B cell (primary cell): ENCODE data around the gene KCNQ1OT1. TPM values are rescaled to one million over a fixed set of nuclear protein-coding genes. Genes with fewer than 3 reads are reported as not detected.

Experiments used
- ATAC-seq: fragments of 200-7000 bp; cut with Tn5 transposase; one replicate; pipeline ENCODE4 v1.10.0; 2021; ENCODE audit warnings: low read depth, mild to moderate bottlenecking, moderate number of reproducible peaks, moderate library complexity
- CTCF ChIA-PET: fragments of 350-600 bp; sonication (Branson Sonifier 250); formaldehyde crosslinking; loops from one replicate; lab custom pipeline; 2021; ENCODE audit warnings: antibody characterized with exemption, inconsistent platforms; lab: Charles Lee
- POLR2A ChIA-PET: fragments of 350-600 bp; sonication (Branson Sonifier 250); formaldehyde crosslinking; loops from one replicate; lab custom pipeline; 2021; ENCODE audit warnings: antibody characterized with exemption; lab: Charles Lee
- DNase-seq: peaks from one replicate; pipeline ENCODE4 v3.0.0; 2013
- H2AFZ ChIP-seq: 2 replicates; pipeline ENCODE4 v1.6.1; 2012; ENCODE audit warnings: mild to moderate bottlenecking, low read depth, low read length; ENCODE audit not compliant: insufficient read depth, poor library complexity, severe bottlenecking
- H3K27ac ChIP-seq, 2 donors: 1 replicate in 1 of 2; 2 replicates in 1 of 2; pipeline ENCODE4 v1.5.1; 2012 to 2013; ENCODE audit warnings: low read length in 2 of 2, mild to moderate bottlenecking in 2 of 2, moderate library complexity in 1 of 2
- H3K27me3 ChIP-seq, 4 experiments: fragments of 200-600 bp in 1 of 4; sonication (generic) in 1 of 4; replicated peaks in 1 of 4; 1 replicate in 2 of 4; 2 replicates in 2 of 4; pipeline versions ENCODE4 v1.6.1 to v1.7.0; 2013 to 2016; ENCODE audit warnings: low read length in 3 of 4, mild to moderate bottlenecking in 2 of 4, mixed read lengths in 1 of 4, moderate library complexity in 1 of 4; ENCODE audit not compliant: insufficient read depth in 4 of 4, control insufficient read depth in 3 of 4; ENCODE audit errors: control extremely low read depth in 1 of 4
- H3K36me3 ChIP-seq, 2 experiments: replicated peaks in 1 of 2; 1 replicate in 1 of 2; 2 replicates in 1 of 2; pipeline versions ENCODE4 v1.6.1 to v1.7.1; 2013; ENCODE audit warnings: low read length in 1 of 2; ENCODE audit not compliant: insufficient read depth in 2 of 2, control insufficient read depth in 1 of 2; ENCODE audit errors: control extremely low read depth in 1 of 2, extremely low read depth in 1 of 2
- H3K4me1 ChIP-seq, 2 donors: fragments of 200-600 bp in 1 of 2; sonication (generic) in 1 of 2; 1 replicate in 1 of 2; 2 replicates in 1 of 2; pipeline versions ENCODE4 v1.5.1 to v1.6.1; 2013 to 2017; ENCODE audit warnings: low read length in 2 of 2; ENCODE audit not compliant: control insufficient read depth in 2 of 2, insufficient read depth in 2 of 2
- H3K4me2 ChIP-seq: replicated peaks from 2 replicates; pipeline ENCODE3; 2012; ENCODE audit warnings: mild to moderate bottlenecking, low read depth, low read length; ENCODE audit not compliant: poor library complexity, severe bottlenecking
- H3K4me3 ChIP-seq, 5 experiments: fragments of 200-600 bp in 1 of 5; sonication (generic) in 1 of 5; 1 replicate in 3 of 5; 2 replicates in 2 of 5; pipeline versions ENCODE4 v1.5.1 to v1.7.0; 2011 to 2016; ENCODE audit warnings: low read length in 4 of 5, mild to moderate bottlenecking in 4 of 5, low read depth in 2 of 5, control low read depth in 1 of 5, moderate library complexity in 1 of 5; ENCODE audit not compliant: insufficient read depth in 1 of 5; ENCODE audit errors: control extremely low read depth in 1 of 5, extremely low read depth in 1 of 5
- H3K79me2 ChIP-seq: fragments of 200-600 bp; sonication (generic); one replicate; pipeline ENCODE4 v1.6.0; 2016; ENCODE audit warnings: low read length; ENCODE audit not compliant: control insufficient read depth, insufficient read depth
- H3K9ac ChIP-seq: fragments of 200-600 bp; sonication (generic); 2 replicates; pipeline ENCODE4 v1.6.1; 2017; ENCODE audit warnings: mild to moderate bottlenecking, low read length, moderate library complexity
- H3K9me3 ChIP-seq, 3 donors: one replicate each; pipeline versions ENCODE4 v1.6.1 to v1.7.1; 2013; ENCODE audit warnings: low read length in 2 of 3; ENCODE audit not compliant: control insufficient read depth in 2 of 3, insufficient read depth in 1 of 3; ENCODE audit errors: control extremely low read depth in 1 of 3
- H4K20me1 ChIP-seq: 2 replicates; pipeline ENCODE4 v1.6.0; 2012; ENCODE audit warnings: mild to moderate bottlenecking, low read length; ENCODE audit not compliant: insufficient read depth, control insufficient read depth, poor library complexity, severe bottlenecking
- H3K27ac Mint-ChIP-seq: one replicate; pipeline ENCODE4 v1.8.0; 2021; ENCODE audit warnings: mixed read lengths
- H3K27me3 Mint-ChIP-seq: one replicate; pipeline ENCODE4 v1.8.0; 2021; ENCODE audit warnings: mixed read lengths
- H3K4me1 Mint-ChIP-seq: one replicate; pipeline ENCODE4 v1.8.0; 2021; ENCODE audit warnings: mixed read lengths
- H3K4me3 Mint-ChIP-seq: one replicate; pipeline ENCODE4 v1.8.0; 2021; ENCODE audit warnings: mixed read lengths
- H3K9me3 Mint-ChIP-seq: one replicate; pipeline ENCODE4 v1.8.0; 2022; ENCODE audit warnings: mixed read lengths; ENCODE audit not compliant: insufficient read depth
- CTCF ChIP-seq: fragments of 200-600 bp; IDR thresholded peaks from one replicate; pipeline ENCODE4 v1.8.0; 2022; ENCODE audit warnings: antibody characterized with exemption, mild to moderate bottlenecking
- EZH2 ChIP-seq: IDR thresholded peaks from 2 replicates; pipeline ENCODE4 v1.6.1; 2012; ENCODE audit warnings: borderline replicate concordance, low read depth, mild to moderate bottlenecking, moderate library complexity, low read length; ENCODE audit not compliant: insufficient read depth, poor library complexity, severe bottlenecking
- WGBS: methylation state at CpG from one replicate; pipeline ENCODE4 v1.1.5; 2013; ENCODE audit warnings: missing lambda C conversion rate; ENCODE audit not compliant: insufficient coverage; 5-methylcytosine and 5-hydroxymethylcytosine counted together
- intact Hi-C: fragments of 100-400 bp; cut with micrococcal nuclease; formaldehyde crosslinking; loops from one replicate; pipeline ENCODE4 v1.10.0; 2022
- polyA plus RNA-seq: library from polyadenylated mRNA; depleted of rRNA; stranded (reverse); fragments of >200 nt; gene quantifications from 2 replicates; pipeline ENCODE4 v1.2.3, GENCODE V29; 2012
- total RNA-seq, 2 donors: library from RNA; stranded (reverse); fragments of 120-200 nt in 1 of 2; gene quantifications; 1 replicate in 1 of 2; 2 replicates in 1 of 2; pipeline versions ENCODE4 v1.2.3 to v1.2.4, GENCODE V29; 2013 to 2022

Gene KCNQ1OT1
- total and polyA plus RNA-seq, 2 donors (not counting 1 experiment from before 2014, with no cell fraction given), result 0.03 to 0.89 TPM

GRCh38 chr11:2571598-2572281 lies 128.1 kb downstream of the KCNQ1OT1 start:
- ChIA-PET CTCF (no interaction called here), POLR2A (no interaction called here)
- intact Hi-C loops, result no loop called here
- H3K4me1 ChIP-seq, result no peaks in the 10 kb centered on the region
- WGBS, result 94% methylated on average over 23 of the region's 23 CpGs
- H3K4me3 Mint-ChIP-seq, result no peak overlapping the region
- no peaks in the 10 kb centered on the region for H3K9me3 Mint-ChIP-seq
- H3K27ac Mint-ChIP-seq, result no peak overlapping the region
- no peak overlapping the region for H3K9ac ChIP-seq
- H3K9me3 ChIP-seq, result no peaks in the 10 kb centered on the region
- H3K4me3 ChIP-seq, result no peak overlapping the region
- no peaks in the 10 kb centered on the region for H3K27me3 ChIP-seq
- peaks cover 2% of the 10 kb centered on the region for H4K20me1 ChIP-seq
- H2AFZ ChIP-seq, result no peak overlapping the region
- H3K4me2 ChIP-seq, result no peak overlapping the region
- H3K27ac ChIP-seq, result no peak overlapping the region
- TF ChIP-seq EZH2 (no peak), CTCF (no peak)
- H3K79me2 ChIP-seq, result no peaks in the 10 kb centered on the region
- H3K36me3 ChIP-seq, result peaks cover 0 to 2% of the 10 kb centered on the region in 2 experiments
- ATAC-seq (no peak), DNase-seq (no peak)
- no peaks in the 10 kb centered on the region for H3K27me3 Mint-ChIP-seq
- H3K4me1 Mint-ChIP-seq, result no peaks in the 10 kb centered on the region

- CTCF ChIA-PET, result no interaction called here
- no peak overlapping the region for H3K27ac ChIP-seq
These were observed 128.8 kb downstream of the KCNQ1OT1 start for GRCh38 chr11:2570841-2571597.

More at GRCh38 chr11:2570841-2571597, 128.8 kb downstream of the KCNQ1OT1 start:
- no peaks in the 10 kb centered on the region for H3K79me2 ChIP-seq
- WGBS, result 95% methylated on average over 23 of the region's 25 CpGs
- Mint-ChIP-seq H3K4me3 (no peak overlapping the region), H3K27ac (no peak overlapping the region), H3K4me1 (no peaks in the 10 kb centered on the region), H3K9me3 (no peaks in the 10 kb centered on the region), H3K27me3 (no peaks in the 10 kb centered on the region)
- H3K9ac ChIP-seq, result no peak overlapping the region
- no peak overlapping the region for H2AFZ ChIP-seq
- DNase-seq (no peak), ATAC-seq (no peak)
- no peaks in the 10 kb centered on the region for H3K9me3 ChIP-seq
- no peaks in the 10 kb centered on the region for H3K27me3 ChIP-seq
- no peak overlapping the region for H3K4me2 ChIP-seq
- POLR2A ChIA-PET, result no interaction called here
- peaks cover 7% of the 10 kb centered on the region for H4K20me1 ChIP-seq
- intact Hi-C loops, result no loop called here
- no peaks in the 10 kb centered on the region for H3K4me1 ChIP-seq
- H3K4me3 ChIP-seq, result no peak overlapping the region
- peaks cover 0 to 2% of the 10 kb centered on the region in 2 experiments for H3K36me3 ChIP-seq
- TF ChIP-seq CTCF, result no peak
- no peak for TF ChIP-seq EZH2
